ENCODE data around the gene RINT1.

DNA sequence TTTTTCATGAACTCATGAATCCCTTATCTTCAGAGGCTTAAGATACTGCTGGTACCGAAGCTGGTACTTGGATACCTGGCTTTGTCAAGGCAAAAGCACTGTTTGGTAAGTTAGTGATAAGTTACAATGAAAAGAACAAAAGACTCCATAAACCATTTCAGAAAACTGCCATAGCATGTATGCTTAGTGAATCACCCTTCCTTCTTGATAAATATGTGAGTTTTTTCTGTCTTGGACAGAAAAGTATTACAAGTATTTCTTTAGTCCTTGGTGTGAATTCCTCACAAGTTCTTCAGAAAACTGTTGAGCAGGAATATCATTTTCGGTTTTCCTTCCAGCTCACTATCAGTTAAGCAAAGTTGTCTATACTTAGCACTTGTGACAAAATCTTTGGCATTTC is 35.5 kb upstream of the RINT1 start:
- TF ChIP-seq POLR2AphosphoS5 (IDR thresholded peaks at IDR 0.05) (no peak), POLR2A (IDR thresholded peaks at IDR 0.05) (no peak)
- TF ChIP-seq, protein P1, sequence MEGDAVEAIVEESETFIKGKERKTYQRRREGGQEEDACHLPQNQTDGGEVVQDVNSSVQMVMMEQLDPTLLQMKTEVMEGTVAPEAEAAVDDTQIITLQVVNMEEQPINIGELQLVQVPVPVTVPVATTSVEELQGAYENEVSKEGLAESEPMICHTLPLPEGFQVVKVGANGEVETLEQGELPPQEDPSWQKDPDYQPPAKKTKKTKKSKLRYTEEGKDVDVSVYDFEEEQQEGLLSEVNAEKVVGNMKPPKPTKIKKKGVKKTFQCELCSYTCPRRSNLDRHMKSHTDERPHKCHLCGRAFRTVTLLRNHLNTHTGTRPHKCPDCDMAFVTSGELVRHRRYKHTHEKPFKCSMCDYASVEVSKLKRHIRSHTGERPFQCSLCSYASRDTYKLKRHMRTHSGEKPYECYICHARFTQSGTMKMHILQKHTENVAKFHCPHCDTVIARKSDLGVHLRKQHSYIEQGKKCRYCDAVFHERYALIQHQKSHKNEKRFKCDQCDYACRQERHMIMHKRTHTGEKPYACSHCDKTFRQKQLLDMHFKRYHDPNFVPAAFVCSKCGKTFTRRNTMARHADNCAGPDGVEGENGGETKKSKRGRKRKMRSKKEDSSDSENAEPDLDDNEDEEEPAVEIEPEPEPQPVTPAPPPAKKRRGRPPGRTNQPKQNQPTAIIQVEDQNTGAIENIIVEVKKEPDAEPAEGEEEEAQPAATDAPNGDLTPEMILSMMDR (IDR thresholded peaks at IDR 0.05), result no peak
